GM19239 (cell line): ENCODE measurements around the gene ADAMTSL5.
"Not testable (repeated sequence)": the region's sequence is repeated elsewhere in the genome, so short reads cannot be mapped to it uniquely, and the experiment has no call there.

ENCODE experiments used
- DNase-seq: peaks from one replicate; pipeline ENCODE4 v3.0.0; 2011; ENCODE audit warnings: low spot score; ENCODE audit not compliant: insufficient read length
- FAIRE-seq: peaks from 2 replicates; lab custom pipeline; 2011; peaks lifted over from hg19 to GRCh38; lab: Jason Lieb, UNC

The ADAMTSL5 gene

GRCh38 chr19:1512671-1513498, at the start of gene ADAMTSL5:
ADAMTSL5 (minus strand) TSS chr19:1513019; CDS start chr19:1510943, 2,076 bp downstream.
- DNase-seq (peak; percentile 83), FAIRE-seq (no peak)

- DNase-seq = no peak
- FAIRE-seq = no peak
Observed at GRCh38 chr19:1561236-1561842, 48.5 kb upstream of the ADAMTSL5 start.

GRCh38 chr19:1560286-1560882, 47.6 kb upstream of the ADAMTSL5 start:
- FAIRE-seq = no peak
- DNase-seq = no peak

GRCh38 chr19:1558552-1558951, 45.7 kb upstream of the ADAMTSL5 start:
- DNase-seq = no peak
- FAIRE-seq = no peak

GRCh38 chr19:1556390-1557070, 43.7 kb upstream of the ADAMTSL5 start:
- no peak for FAIRE-seq
- DNase-seq = no peak

- no peak for DNase-seq
- FAIRE-seq = no peak
Observed at GRCh38 chr19:1555487-1556389, 42.9 kb upstream of the ADAMTSL5 start.

- DNase-seq (no peak), FAIRE-seq (no peak)
Observed at GRCh38 chr19:1554968-1555367, 42.1 kb upstream of the ADAMTSL5 start.

GRCh38 chr19:1553415-1553814, 40.6 kb upstream of the ADAMTSL5 start:
- DNase-seq (no peak), FAIRE-seq (no peak)

- FAIRE-seq = no peak
- no peak for DNase-seq
Observed at GRCh38 chr19:1551068-1552040, 38.5 kb upstream of the ADAMTSL5 start.

GRCh38 chr19:1549332-1549945, 36.6 kb upstream of the ADAMTSL5 start:
- DNase-seq = no peak
- FAIRE-seq = no peak

- no peak for DNase-seq
Observed at GRCh38 chr19:1540365-1540925, 27.6 kb upstream of the ADAMTSL5 start.

GRCh38 chr19:1539749-1540148, 26.9 kb upstream of the ADAMTSL5 start:
- not testable (repeated sequence) for FAIRE-seq

More at GRCh38 chr19:1540365-1540925, 27.6 kb upstream of the ADAMTSL5 start:
- no peak for FAIRE-seq

GRCh38 chr19:1538978-1539377, 26.2 kb upstream of the ADAMTSL5 start:
- no peak for DNase-seq
- no peak for FAIRE-seq

More at GRCh38 chr19:1539749-1540148, 26.9 kb upstream of the ADAMTSL5 start:
- DNase-seq = not testable (repeated sequence)

GRCh38 chr19:1535699-1536098, 22.9 kb upstream of the ADAMTSL5 start:
- not testable (repeated sequence) for DNase-seq, FAIRE-seq

- DNase-seq (no peak), FAIRE-seq (no peak)
Observed at GRCh38 chr19:1534972-1535371, 22.2 kb upstream of the ADAMTSL5 start.

- FAIRE-seq (no peak), DNase-seq (no peak)
Observed at GRCh38 chr19:1533510-1534150, 20.8 kb upstream of the ADAMTSL5 start.

GRCh38 chr19:1532003-1532402, 19.2 kb upstream of the ADAMTSL5 start:
- DNase-seq (no peak), FAIRE-seq (no peak)
